Raji (cell line): Measurements from ENCODE around the gene TSPEAR.

Source experiments
- POLR2A ChIP-seq: IDR thresholded peaks from 2 replicates; pipeline ENCODE4 v1.6.1; 2011; ENCODE audit warnings: low read depth, low read length, control low read depth; ENCODE audit not compliant: insufficient read depth

The TSPEAR gene

DNA sequence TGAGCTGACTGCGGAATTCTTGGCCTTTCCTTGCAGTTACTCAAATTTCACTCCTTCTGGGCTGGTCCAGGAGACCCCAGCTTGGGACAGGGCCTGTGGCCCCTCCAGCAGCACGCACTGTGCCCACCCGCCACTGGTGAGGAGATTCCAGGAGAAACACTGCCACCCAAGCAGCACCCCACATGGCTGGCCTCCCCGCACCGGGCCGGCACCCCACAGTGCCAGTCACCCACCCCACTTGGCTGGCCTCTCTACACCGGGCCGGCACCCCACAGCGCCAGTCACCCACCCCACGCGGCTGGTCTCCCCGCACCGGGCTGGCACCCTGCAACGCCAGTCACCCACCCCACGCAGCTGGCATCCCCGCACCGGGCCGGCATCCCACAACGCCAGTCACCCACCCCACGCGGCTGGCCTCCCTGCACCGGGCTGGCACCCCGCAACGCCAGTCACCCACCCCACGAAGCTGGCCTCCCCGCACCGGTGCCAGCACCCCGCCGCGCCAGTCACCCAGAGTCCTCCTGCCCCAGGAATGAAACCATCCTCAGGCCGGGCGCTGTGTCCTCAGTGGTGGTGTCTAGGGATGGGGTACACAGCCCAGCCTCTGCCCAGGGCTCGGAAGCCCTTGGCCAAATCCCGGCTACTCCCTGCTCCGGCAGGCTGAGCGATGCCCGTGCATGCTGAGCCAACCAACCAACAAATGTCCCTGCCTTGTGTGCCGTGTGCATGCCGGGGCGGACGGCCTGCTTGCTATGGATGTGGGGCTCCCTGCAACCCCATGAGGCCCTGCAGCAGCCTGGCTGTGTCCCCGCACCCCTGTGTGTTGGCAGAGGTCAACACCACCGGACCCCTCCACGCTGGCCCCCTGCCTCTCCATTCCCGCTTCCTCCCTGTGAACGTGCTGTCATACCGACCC lies 38.6 kb upstream of the TSPEAR start:
- TF ChIP-seq POLR2A: no peak

DNA sequence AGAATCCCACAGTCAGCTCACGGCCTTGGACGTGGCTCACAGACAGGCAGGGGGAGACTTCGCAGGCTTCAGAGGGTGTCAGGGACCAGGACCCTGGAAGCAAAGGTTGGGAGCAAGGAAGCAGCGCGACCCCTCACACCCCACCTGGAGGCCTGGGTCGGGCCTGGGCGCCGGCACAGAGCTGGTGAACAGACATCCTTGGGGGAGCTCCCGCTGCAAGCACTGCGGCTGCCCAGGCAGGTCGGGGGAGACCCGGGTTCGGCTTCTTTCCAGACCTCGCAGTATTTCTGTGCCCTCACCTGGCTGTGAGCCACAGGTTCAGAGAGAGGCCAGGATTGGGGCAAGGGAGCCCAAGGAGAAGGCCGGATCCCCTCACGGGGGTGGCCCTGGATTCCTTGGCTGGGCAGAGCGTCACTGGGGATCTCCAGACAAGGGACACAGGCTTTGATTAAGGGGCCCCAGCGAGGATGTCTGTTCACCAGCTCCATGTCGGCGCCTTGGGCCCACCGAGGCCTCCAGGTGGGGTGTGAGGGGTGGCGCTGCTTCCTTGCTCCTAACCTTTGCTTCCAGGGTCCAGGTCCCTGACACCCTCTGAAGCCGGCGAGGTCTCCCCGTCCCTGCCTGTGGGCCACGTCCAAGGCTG lies 37.9 kb upstream of the TSPEAR start:
- TF ChIP-seq POLR2A: no peak

- no peak for TF ChIP-seq POLR2A
These were observed 37.2 kb upstream of the TSPEAR start for GRCh38 chr21:44748621-44749020.

GRCh38 chr21:44742418-44743153 lies 31.2 kb upstream of the TSPEAR start:
- TF ChIP-seq POLR2A: no peak

- TF ChIP-seq POLR2A: no peak
These were observed 30.5 kb upstream of the TSPEAR start for GRCh38 chr21:44741921-44742320.

DNA sequence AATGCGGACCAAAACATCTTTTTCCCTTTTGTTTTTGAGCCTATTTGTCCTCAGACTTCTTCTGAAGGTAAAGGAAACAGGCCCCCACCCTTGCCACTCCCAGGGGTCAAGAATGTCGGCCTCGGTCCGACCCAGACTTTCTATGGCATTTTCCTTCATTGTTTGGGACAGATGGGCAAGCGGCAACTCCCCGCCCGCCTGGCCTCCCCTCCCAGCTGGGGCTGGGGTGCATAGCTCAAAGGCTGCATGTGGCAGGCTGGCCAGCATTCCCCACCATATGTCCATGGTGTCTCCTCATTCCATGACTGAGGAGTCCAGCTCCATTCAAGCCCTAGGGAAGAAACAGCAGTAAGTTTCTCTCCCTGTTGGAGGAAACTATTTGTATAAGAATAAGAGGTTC lies 29.4 kb upstream of the TSPEAR start:
- TF ChIP-seq POLR2A: no peak

- no peak for TF ChIP-seq POLR2A
These were observed 27.9 kb upstream of the TSPEAR start for GRCh38 chr21:44739316-44739715.

GRCh38 chr21:44738621-44739020 lies 27.2 kb upstream of the TSPEAR start:
- TF ChIP-seq POLR2A: no peak

GRCh38 chr21:44737706-44738354 lies 26.5 kb upstream of the TSPEAR start:
- no peak for TF ChIP-seq POLR2A

DNA sequence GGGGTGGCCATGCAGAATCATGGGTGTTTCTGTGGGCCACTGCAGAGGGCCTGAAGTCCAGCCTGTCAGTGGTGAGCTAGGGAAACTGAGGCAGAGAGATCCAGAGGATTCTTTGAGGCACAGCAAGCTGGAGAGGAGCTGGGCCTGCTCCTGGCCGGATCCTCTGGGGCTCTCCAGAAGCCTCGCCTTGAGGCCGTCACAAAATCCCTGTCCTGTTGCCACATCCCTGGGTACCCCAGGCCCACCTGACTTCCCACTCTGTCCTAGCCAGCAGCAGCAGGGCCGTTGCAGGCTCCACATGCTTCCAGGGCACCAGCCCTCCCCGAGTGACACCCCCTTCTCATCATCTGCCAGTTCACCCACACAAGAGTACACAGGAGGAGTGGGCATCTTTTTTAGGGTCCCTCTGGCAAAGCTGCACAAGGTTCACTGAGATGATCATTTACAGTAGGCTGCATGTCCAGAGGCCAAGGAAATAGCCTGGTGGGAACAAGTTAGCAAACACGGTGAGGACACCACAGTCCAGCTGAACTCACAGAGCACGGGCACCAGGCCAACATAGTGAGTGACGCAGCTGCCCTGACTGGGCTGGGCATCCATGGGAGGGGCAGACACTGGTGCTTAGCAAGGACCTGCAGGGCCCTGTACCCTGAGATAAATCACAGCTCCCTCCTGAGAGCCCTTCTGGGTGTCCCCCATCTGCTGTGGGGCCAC lies 25.1 kb upstream of the TSPEAR start:
- TF ChIP-seq POLR2A: no peak

DNA sequence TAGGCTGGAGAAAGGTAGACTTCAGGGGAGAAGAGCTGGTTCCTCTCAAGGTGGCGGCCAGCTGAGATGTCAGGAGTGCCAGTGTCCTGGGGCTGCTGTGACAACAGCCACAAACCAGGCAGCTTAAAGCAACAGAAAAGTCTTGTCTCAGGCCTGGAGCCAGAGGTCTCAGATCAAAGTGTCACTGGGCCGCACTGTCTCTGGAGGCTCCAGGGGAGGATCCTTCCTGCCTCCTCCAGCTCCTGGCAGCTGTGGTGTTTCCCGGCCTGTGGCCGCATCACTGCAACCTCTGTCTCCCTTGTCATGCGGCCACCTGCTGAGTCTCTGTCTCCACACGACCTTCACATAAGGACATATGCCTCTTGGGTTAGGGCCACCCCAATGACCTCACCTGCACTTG lies 24.4 kb upstream of the TSPEAR start:
- TF ChIP-seq POLR2A: no peak

- TF ChIP-seq POLR2A: no peak
These were observed 23.5 kb upstream of the TSPEAR start for GRCh38 chr21:44734841-44735240.

- TF ChIP-seq POLR2A: no peak
These were observed 22.8 kb upstream of the TSPEAR start for GRCh38 chr21:44734026-44734745.

GRCh38 chr21:44732956-44733355 lies 21.6 kb upstream of the TSPEAR start:
- TF ChIP-seq POLR2A: no peak
